ENCODE data around the gene MAP3K12.

DNA sequence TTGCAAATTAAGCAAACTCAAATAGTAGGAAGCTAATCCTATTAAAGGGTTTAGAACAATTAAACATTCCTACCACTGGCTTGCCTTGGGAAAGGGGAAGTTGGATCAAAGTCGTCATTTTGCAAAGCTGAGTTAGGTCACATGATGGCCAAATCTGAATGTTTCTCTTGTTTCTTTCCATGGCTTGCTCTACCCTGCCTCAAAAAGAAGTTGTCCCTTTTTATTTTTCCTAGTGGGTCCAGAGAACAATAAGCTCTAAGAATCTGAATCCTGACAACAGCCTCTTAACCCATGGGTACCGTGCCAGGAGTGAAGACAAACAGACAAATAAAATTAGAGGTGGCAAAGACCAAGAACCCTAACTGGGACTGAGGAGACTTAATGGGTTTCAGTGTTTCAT is 34.2 kb upstream of the MAP3K12 start:
- TF ChIP-seq CTCF (conservative IDR thresholded peaks at IDR 0.05 in 1 of 2, IDR thresholded peaks at IDR 0.05 in 1 of 2; ENCODE audit: low read depth in 1 of 2, low read length in 2 of 2) (no peak), EZH2 (IDR thresholded peaks at IDR 0.05; ENCODE audit: low read length, missing control alignments) (no peak)

All from fibroblast of lung (primary cell).